PFSK-1 (cell line): ENCODE measurements around the gene GRK5.

ENCODE experiments used
- POLR2AphosphoS5 ChIP-seq: IDR thresholded peaks from 2 replicates; pipeline ENCODE4 v1.6.1; 2012; ENCODE audit warnings: low read depth, mild to moderate bottlenecking, control low read depth, low read length, moderate library complexity
- TF ChIP-seq, protein P1 (sequence below), 2 experiments: IDR thresholded peaks; 2 replicates each; pipeline versions ENCODE4 v1.6.1 to v1.8.0; 2011 to 2012; ENCODE audit warnings: low read depth in 2 of 2, low read length in 2 of 2, control low read depth in 1 of 2, inconsistent platforms in 1 of 2, mild to moderate bottlenecking in 1 of 2, moderate library complexity in 1 of 2; ENCODE audit not compliant: insufficient read depth in 1 of 2

DNA sequence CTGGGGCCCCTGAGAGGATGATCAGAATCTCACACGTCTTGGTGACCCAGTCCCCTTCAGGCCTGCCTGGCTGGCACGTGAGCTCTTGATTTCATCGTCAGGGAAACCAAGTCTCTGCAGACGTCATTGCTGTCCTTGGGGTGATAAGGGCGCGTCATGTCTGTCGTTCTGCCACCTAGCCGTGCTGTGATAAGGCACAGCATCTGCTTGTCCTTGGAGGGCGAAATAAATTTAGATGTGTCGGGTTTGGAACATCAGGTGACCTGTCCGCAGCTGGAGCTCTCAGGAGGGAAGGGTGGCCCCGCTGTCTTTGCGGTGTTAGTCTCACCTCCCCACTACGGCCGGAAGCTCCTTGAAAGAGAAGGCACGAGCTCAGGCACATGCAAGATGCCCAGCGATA lies 129.2 kb downstream of the GRK5 start:
- TF ChIP-seq POLR2AphosphoS5, result no peak
- TF ChIP-seq, protein P1, sequence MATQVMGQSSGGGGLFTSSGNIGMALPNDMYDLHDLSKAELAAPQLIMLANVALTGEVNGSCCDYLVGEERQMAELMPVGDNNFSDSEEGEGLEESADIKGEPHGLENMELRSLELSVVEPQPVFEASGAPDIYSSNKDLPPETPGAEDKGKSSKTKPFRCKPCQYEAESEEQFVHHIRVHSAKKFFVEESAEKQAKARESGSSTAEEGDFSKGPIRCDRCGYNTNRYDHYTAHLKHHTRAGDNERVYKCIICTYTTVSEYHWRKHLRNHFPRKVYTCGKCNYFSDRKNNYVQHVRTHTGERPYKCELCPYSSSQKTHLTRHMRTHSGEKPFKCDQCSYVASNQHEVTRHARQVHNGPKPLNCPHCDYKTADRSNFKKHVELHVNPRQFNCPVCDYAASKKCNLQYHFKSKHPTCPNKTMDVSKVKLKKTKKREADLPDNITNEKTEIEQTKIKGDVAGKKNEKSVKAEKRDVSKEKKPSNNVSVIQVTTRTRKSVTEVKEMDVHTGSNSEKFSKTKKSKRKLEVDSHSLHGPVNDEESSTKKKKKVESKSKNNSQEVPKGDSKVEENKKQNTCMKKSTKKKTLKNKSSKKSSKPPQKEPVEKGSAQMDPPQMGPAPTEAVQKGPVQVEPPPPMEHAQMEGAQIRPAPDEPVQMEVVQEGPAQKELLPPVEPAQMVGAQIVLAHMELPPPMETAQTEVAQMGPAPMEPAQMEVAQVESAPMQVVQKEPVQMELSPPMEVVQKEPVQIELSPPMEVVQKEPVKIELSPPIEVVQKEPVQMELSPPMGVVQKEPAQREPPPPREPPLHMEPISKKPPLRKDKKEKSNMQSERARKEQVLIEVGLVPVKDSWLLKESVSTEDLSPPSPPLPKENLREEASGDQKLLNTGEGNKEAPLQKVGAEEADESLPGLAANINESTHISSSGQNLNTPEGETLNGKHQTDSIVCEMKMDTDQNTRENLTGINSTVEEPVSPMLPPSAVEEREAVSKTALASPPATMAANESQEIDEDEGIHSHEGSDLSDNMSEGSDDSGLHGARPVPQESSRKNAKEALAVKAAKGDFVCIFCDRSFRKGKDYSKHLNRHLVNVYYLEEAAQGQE (IDR thresholded peaks at IDR 0.05; ENCODE audit: insufficient read depth in 1 of 2, low read depth in 2 of 2, low read length in 2 of 2), result no peak
